Measurements from ENCODE around the gene KNDC1.

KNDC1 gene

DNA sequence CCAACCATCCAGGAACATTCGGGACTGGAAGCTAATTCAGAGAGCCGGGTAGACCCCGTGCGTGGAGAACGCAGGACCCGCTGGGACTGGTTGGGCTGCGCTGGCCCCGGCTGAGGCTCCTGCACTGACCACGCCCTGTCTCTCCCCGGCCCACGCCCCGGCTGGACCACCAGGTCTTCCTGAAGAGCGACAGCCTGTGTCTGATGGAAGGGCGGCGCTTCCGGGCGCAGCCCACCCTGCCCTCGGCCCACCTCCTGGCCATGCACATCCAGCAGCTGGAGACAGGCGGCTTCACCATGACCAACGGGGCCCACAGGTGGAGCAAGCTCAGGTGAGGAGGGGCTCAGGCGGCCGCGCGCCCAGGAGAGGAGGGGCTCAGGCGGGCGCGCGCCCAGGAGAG is 59.8 kb downstream of the KNDC1 start:
- TF ChIP-seq POLR2AphosphoS5 (IDR thresholded peaks at IDR 0.05; ENCODE audit: low read depth, low read length), result no peak

- no peak for TF ChIP-seq FOXP2 (optimal IDR thresholded peaks at IDR 0.05; ENCODE audit: borderline replicate concordance, extremely low read depth, extremely low read length, insufficient read depth)
- no peak for TF ChIP-seq POLR2AphosphoS5 (IDR thresholded peaks at IDR 0.05; ENCODE audit: low read depth, low read length)
- TF ChIP-seq TAF1 (IDR thresholded peaks at IDR 0.05; ENCODE audit: borderline replicate concordance, insufficient read depth, low read length), result no peak
- TF ChIP-seq, protein P1, sequence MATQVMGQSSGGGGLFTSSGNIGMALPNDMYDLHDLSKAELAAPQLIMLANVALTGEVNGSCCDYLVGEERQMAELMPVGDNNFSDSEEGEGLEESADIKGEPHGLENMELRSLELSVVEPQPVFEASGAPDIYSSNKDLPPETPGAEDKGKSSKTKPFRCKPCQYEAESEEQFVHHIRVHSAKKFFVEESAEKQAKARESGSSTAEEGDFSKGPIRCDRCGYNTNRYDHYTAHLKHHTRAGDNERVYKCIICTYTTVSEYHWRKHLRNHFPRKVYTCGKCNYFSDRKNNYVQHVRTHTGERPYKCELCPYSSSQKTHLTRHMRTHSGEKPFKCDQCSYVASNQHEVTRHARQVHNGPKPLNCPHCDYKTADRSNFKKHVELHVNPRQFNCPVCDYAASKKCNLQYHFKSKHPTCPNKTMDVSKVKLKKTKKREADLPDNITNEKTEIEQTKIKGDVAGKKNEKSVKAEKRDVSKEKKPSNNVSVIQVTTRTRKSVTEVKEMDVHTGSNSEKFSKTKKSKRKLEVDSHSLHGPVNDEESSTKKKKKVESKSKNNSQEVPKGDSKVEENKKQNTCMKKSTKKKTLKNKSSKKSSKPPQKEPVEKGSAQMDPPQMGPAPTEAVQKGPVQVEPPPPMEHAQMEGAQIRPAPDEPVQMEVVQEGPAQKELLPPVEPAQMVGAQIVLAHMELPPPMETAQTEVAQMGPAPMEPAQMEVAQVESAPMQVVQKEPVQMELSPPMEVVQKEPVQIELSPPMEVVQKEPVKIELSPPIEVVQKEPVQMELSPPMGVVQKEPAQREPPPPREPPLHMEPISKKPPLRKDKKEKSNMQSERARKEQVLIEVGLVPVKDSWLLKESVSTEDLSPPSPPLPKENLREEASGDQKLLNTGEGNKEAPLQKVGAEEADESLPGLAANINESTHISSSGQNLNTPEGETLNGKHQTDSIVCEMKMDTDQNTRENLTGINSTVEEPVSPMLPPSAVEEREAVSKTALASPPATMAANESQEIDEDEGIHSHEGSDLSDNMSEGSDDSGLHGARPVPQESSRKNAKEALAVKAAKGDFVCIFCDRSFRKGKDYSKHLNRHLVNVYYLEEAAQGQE (IDR thresholded peaks at IDR 0.05; ENCODE audit: insufficient read depth in 1 of 2, low read depth in 2 of 2, low read length in 2 of 2), result no peak
- TF ChIP-seq SIN3A (IDR thresholded peaks at IDR 0.05; ENCODE audit: borderline replicate concordance, insufficient read depth, low read length), result no peak
Observed at GRCh38 chr10:133221331-133221730, 61.3 kb downstream of the KNDC1 start.

- TF ChIP-seq POLR2AphosphoS5 (IDR thresholded peaks at IDR 0.05; ENCODE audit: low read depth, low read length), result no peak
- no peak for TF ChIP-seq TAF1 (IDR thresholded peaks at IDR 0.05; ENCODE audit: borderline replicate concordance, insufficient read depth, low read length)
- TF ChIP-seq FOXP2 (optimal IDR thresholded peaks at IDR 0.05; ENCODE audit: borderline replicate concordance, extremely low read depth, extremely low read length, insufficient read depth), result no peak
- TF ChIP-seq, protein P1 (IDR thresholded peaks at IDR 0.05; ENCODE audit: insufficient read depth in 1 of 2, low read depth in 2 of 2, low read length in 2 of 2), result no peak
- no peak for TF ChIP-seq SIN3A (IDR thresholded peaks at IDR 0.05; ENCODE audit: borderline replicate concordance, insufficient read depth, low read length)
Observed at GRCh38 chr10:133224076-133224475, 64.1 kb downstream of the KNDC1 start.

- TF ChIP-seq TAF1 (IDR thresholded peaks at IDR 0.05; ENCODE audit: borderline replicate concordance, insufficient read depth, low read length), result no peak
- no peak for TF ChIP-seq SIN3A (IDR thresholded peaks at IDR 0.05; ENCODE audit: borderline replicate concordance, insufficient read depth, low read length)
- no peak for TF ChIP-seq POLR2AphosphoS5 (IDR thresholded peaks at IDR 0.05; ENCODE audit: low read depth, low read length)
- TF ChIP-seq, protein P1 (IDR thresholded peaks at IDR 0.05; ENCODE audit: insufficient read depth in 1 of 2, low read depth in 2 of 2, low read length in 2 of 2), result no peak
- no peak for TF ChIP-seq FOXP2 (optimal IDR thresholded peaks at IDR 0.05; ENCODE audit: borderline replicate concordance, extremely low read depth, extremely low read length, insufficient read depth)
Observed at GRCh38 chr10:133224756-133225372, 64.8 kb downstream of the KNDC1 start.

GRCh38 chr10:133225707-133226191 is 65.7 kb downstream of the KNDC1 start:
- TF ChIP-seq, protein P1 (IDR thresholded peaks at IDR 0.05; ENCODE audit: insufficient read depth in 1 of 2, low read depth in 2 of 2, low read length in 2 of 2), result no peak
- TF ChIP-seq FOXP2 (optimal IDR thresholded peaks at IDR 0.05; ENCODE audit: borderline replicate concordance, extremely low read depth, extremely low read length, insufficient read depth) (no peak), SIN3A (IDR thresholded peaks at IDR 0.05; ENCODE audit: borderline replicate concordance, insufficient read depth, low read length) (no peak), TAF1 (IDR thresholded peaks at IDR 0.05; ENCODE audit: borderline replicate concordance, insufficient read depth, low read length) (no peak), POLR2AphosphoS5 (IDR thresholded peaks at IDR 0.05; ENCODE audit: low read depth, low read length) (no peak)
